SK-N-SH (cell line): ENCODE measurements around the gene FAM222B.
A peak's percentile ranks its signal among the peaks of the same experiment; 100 is the strongest.

Source experiments
- CTCF ChIP-seq: fragments of 200-600 bp; sonication (generic); IDR thresholded peaks from 2 replicates; pipeline ENCODE4 v1.6.1; 2017; ENCODE audit warnings: antibody characterized with exemption, mild to moderate bottlenecking, moderate library complexity
- EP300 ChIP-seq, 2 experiments: IDR thresholded peaks; 2 replicates each; pipeline versions ENCODE4 v1.4.0 to v1.6.1; 2012; ENCODE audit warnings: borderline replicate concordance in 1 of 2, low read depth in 1 of 2, low read length in 1 of 2
- FOXM1 ChIP-seq: IDR thresholded peaks from 2 replicates; pipeline ENCODE4 v1.4.0; 2012; ENCODE audit warnings: low read depth, mild to moderate bottlenecking
- JUND ChIP-seq: IDR thresholded peaks from 2 replicates; pipeline ENCODE4 v1.4.0; 2012
- NFIC ChIP-seq: IDR thresholded peaks from 2 replicates; pipeline ENCODE4 v1.4.0; 2012; ENCODE audit warnings: borderline replicate concordance
- NRF1 ChIP-seq: IDR thresholded peaks from 2 replicates; pipeline ENCODE4 v1.6.1; 2012; ENCODE audit warnings: low read depth, mild to moderate bottlenecking, low read length
- RAD21 ChIP-seq: IDR thresholded peaks from 2 replicates; pipeline ENCODE4 v1.6.1; 2012; ENCODE audit warnings: mild to moderate bottlenecking, low read length
- RFX5 ChIP-seq: IDR thresholded peaks from 2 replicates; pipeline ENCODE4 v1.6.1; 2012; ENCODE audit warnings: mild to moderate bottlenecking, improper control_type of control experiment, low read length
- SMC3 ChIP-seq: IDR thresholded peaks from 2 replicates; pipeline ENCODE4 v1.6.1; 2012; ENCODE audit warnings: low read depth, low read length, improper control_type of control experiment
- TEAD4 ChIP-seq: IDR thresholded peaks from 2 replicates; pipeline ENCODE4 v1.4.0; 2012; ENCODE audit warnings: mild to moderate bottlenecking, borderline replicate concordance; ENCODE audit not compliant: insufficient read depth
- TF ChIP-seq, protein P1 (sequence below): IDR thresholded peaks from 2 replicates; pipeline ENCODE4 v1.4.0; 2012; ENCODE audit warnings: low read depth
- TF ChIP-seq, protein P2 (sequence below): IDR thresholded peaks from 2 replicates; pipeline ENCODE4 v1.6.1; 2012; ENCODE audit warnings: mild to moderate bottlenecking, low read depth, low read length, moderate library complexity

DNA sequence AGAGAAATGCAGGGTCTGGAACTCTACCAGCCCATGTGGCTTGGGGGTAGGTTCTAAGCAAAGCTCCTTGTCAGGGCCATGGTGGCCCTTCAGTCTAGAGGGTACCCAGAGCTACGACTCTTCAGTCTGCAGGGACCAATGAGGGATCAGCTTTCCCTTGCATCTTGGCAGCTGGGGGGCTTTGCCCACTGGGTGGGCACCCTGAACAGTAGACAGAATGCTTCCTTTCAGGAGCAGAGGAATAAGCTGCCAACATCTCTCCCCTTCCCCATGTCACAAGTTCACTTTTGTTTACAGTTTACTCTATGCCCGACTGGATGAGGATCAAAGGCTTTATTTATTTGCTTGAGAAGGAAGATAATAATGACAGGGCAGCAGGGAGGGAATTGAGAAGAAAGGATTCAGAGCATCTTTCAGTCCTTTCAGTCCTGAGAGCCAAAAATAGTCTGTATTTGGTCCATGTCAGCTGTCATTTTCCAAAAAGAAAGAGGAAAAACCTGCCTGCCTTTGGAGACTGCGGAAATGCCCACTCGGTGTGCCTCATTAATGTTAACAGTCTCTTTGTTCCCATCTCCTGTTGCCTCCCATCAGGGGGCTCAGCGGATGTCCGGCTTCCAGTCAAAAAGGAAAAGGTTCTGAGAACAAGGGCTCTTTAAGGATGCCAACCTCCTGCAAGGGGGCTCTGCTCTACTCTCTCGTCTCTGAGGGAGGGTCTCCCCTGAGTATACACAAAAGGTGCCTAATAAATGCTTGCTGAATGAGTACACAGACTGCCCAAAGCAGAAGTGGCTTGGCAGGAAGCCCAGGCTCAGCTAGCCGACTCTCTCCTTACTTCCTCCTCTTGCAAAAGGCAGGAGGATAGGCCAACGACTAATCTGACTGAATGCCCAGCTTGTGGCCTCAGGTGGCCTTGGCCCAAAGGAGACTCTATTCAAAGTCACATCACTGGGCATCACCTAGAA, 81.7 kb downstream of the FAM222B start:
- no peak for TF ChIP-seq CTCF
- TF ChIP-seq, protein P1, sequence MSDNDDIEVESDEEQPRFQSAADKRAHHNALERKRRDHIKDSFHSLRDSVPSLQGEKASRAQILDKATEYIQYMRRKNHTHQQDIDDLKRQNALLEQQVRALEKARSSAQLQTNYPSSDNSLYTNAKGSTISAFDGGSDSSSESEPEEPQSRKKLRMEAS: no peak
- TF ChIP-seq NRF1: no peak
- TF ChIP-seq, protein P2, sequence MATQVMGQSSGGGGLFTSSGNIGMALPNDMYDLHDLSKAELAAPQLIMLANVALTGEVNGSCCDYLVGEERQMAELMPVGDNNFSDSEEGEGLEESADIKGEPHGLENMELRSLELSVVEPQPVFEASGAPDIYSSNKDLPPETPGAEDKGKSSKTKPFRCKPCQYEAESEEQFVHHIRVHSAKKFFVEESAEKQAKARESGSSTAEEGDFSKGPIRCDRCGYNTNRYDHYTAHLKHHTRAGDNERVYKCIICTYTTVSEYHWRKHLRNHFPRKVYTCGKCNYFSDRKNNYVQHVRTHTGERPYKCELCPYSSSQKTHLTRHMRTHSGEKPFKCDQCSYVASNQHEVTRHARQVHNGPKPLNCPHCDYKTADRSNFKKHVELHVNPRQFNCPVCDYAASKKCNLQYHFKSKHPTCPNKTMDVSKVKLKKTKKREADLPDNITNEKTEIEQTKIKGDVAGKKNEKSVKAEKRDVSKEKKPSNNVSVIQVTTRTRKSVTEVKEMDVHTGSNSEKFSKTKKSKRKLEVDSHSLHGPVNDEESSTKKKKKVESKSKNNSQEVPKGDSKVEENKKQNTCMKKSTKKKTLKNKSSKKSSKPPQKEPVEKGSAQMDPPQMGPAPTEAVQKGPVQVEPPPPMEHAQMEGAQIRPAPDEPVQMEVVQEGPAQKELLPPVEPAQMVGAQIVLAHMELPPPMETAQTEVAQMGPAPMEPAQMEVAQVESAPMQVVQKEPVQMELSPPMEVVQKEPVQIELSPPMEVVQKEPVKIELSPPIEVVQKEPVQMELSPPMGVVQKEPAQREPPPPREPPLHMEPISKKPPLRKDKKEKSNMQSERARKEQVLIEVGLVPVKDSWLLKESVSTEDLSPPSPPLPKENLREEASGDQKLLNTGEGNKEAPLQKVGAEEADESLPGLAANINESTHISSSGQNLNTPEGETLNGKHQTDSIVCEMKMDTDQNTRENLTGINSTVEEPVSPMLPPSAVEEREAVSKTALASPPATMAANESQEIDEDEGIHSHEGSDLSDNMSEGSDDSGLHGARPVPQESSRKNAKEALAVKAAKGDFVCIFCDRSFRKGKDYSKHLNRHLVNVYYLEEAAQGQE: no peak
- no peak for TF ChIP-seq EP300 (IDR thresholded peaks at IDR 0.05; ENCODE audit: borderline replicate concordance in 1 of 2, low read depth in 1 of 2, low read length in 1 of 2)
- TF ChIP-seq SMC3: no peak
- TF ChIP-seq NFIC: peak; percentile 44
- no peak for TF ChIP-seq JUND
- TF ChIP-seq TEAD4: no peak
- TF ChIP-seq RFX5: no peak
- TF ChIP-seq FOXM1: no peak
- no peak for TF ChIP-seq RAD21
